HG03103 (cell line): ENCODE measurements around the gene TNNC2.
"Not testable (repeated sequence)": the region's sequence is repeated elsewhere in the genome, so short reads cannot be mapped to it uniquely, and the experiment has no call there.

Source experiments
- ATAC-seq: cut with Tn5 transposase; IDR thresholded peaks from one replicate; pipeline ENCODE4 v1.9.1; 2021; ENCODE audit warnings: low read depth; ENCODE audit not compliant: unreplicated experiment

TNNC2 gene

DNA sequence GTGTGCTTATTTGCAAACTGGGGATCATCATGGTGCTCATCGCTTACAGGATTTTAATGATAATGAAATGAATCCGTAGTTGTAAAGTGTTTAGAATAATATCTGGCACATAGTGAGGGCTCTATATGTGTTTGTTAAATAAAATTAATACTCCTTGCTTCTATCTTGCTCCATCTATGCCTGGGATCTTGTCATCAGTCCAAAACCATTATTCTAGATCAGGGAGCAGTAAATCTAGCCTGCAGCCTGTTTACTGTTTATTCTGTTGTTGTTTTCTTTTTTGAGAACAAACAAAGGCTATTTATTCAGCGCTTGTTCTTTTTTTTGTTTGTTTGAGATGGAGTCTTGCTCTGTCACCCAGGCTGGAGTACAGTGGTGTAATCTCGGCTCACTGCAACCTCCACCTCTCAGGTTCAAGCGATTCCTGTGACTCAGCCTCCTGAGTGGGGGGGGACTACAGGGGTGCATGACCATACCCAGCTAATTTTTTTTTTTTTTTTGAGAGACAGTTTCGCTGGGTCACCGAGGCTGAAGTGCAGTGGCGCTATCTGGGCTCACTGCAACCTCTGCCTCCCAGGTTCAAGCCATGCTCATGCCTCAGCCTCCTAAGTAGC lies 22.0 kb upstream of the TNNC2 start:
- ATAC-seq: no peak

DNA sequence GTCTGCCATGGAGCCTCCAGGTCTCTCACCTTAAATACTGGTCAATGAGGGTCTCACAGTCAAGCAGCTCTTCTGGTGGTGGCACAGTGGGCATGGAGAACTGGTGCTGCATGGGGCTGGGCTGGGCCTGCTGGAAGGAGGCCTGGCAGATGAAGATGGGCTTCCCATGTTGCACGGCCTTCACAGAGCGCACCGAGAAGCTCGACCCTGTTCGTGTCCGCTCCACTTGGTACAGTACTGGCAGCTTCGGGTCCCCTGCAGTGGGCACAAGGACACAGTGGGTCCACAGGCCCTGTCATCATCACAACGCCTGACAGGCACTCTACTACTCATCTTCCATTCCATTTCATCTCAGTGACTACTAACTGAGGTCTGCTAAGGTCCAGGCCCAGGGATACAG lies 21.3 kb upstream of the TNNC2 start:
- ATAC-seq: no peak

DNA sequence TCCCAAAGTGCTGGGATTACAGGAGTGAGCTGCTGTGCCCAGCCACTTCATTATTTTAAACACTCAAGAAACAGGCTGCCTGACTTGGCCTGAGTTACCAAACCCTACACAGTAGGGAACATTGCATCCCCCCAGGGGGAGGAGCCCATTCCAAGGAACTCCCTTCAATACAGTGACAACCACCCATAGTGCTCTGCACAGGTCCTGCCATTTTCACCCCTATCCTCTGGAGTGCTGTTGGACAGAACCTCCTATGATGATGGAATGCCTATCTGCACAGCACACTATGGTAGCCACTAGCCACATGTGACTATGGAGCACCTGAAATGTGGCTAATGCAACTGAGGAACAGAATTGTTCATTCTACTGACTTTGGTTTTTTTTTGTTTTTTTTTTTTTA lies 18.3 kb upstream of the TNNC2 start:
- no peak for ATAC-seq

DNA sequence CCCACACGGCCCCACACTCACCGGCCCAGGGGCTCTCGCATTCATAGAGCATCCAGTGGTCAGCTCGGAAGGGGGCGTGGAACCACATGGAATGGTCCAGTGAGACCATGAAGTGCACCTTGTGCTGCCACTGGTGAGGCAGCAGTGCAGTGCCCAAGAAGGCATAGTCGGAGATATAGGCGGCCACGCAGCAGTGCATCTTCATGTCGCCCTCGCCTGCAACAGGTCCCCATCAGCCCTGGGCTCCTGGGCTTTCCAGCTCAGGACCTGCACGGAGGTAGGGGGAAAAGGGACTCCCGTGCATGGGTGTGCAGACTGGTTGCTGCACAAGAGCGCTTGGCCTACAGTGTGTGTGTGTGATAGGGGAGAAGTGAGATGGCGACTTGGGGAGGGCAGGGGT lies 16.4 kb upstream of the TNNC2 start:
- ATAC-seq: no peak

DNA sequence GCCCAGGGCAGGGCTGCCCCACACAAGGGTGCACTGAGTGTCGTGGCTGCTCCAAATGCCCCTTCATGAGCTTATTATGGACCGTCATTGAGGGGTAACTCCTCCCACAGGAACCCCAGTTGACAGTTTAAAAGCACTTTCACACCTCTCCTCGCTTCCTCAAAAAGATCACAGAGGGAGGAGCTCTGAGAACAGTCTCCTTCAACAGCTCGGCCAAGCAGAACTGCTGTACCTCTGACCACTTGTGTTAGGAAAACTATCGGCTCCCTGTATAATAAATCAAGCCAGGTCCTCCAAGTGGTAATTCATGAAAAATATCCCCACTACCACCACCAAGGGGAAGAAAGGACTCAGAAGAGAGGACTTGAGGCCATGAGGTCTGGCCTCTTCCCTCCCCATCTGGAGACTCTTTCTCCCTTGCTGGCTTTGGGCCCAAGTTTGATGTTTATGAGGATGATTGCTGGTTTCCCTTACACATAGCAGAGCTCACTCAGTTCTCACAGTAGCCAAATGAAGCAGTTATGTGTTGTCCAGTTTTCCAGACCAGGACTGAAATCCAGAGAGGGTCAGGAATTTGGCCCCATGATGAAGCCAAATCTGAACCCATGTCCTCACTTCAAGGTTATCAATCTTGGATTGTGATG lies 15.2 kb upstream of the TNNC2 start:
- ATAC-seq: peak; percentile 92

DNA sequence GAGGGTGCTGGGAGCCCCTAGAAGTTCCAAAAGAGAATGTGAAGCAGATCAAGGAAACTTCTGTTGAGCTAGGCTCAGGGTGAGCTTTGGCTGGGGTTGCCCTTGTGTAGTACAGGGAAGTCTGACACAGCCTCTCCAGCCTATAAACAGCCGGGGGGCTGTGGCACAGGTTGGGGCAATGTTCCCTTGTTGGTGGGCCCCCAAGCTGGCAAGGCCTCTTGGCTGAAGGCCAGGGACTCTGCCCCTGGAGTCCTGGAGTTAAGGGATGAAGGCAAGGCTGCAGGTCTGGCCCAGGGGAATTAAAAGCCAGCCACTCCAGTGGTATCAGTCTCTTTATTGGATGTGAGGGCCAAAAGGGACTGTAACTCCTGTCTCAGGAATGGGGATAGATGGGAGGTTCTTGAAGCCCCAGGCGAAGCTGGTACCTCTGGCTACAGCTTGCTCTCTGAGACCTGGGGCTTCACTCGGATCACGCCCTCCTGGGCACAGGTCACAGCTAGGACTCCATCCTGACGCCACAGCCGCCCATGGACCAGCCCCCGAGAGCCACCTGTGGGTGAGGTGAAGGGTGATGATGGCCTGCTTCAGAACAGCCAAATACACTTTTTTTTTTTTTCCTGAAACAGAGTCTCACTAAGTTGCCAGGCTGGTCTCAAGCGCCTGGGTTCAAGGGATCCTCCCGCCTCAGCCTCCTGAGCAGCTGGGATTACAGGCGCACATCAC lies 14.5 kb upstream of the TNNC2 start:
- ATAC-seq: no peak

DNA sequence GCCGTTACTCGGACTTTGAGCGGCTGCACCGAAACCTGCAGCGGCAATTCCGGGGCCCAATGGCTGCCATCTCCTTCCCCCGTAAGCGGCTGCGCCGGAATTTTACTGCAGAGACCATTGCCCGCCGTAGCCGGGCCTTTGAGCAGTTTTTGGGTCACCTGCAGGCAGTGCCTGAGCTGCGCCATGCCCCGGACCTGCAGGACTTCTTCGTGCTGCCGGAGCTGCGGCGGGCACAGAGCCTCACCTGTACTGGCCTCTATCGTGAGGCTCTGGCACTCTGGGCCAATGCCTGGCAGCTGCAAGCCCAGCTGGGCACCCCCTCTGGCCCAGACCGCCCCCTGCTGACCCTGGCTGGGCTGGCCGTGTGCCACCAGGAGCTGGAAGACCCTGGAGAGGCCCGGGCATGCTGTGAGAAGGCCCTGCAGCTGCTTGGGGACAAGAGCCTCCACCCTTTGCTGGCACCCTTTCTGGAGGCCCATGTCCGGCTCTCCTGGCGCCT lies 13.6 kb upstream of the TNNC2 start:
- no peak for ATAC-seq

DNA sequence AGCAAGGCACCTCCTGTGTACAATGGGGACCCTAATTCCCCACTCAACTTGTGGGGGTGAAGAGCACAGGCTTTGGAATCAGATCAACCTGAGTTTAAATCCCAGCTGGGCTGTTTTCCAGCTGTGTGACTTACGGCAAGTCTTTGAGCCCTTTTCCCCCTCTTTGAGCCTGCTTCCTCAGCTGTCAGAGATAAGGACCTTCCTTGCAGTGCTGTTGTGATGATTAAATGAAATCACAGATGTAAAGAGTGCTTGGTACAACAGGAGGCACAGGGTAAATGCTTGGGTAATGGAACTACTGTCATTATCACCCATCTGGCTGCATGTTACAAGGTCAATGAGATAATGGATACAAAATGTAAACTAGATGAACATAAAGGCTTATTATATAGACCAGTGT lies 9.7 kb upstream of the TNNC2 start:
- ATAC-seq: no peak

DNA sequence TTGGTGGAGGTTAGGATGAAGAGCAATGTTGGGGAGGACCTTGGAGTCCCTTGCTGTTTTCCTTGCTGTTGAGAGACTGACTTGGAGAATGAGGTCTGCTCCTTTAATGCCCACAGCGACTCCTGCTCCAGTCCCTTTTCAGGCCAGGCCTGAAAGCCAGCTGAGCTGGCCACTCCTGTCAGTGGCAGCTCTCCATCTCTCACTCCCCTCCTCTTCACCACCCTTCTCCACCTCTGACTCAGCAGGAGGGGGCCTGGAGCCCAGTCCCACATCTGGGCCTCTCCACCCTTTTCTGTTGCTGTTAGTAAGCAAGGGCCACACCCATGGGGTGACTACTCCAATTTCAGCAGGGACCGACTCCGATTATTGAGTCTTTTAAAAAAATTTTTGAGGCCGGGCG lies 8.7 kb upstream of the TNNC2 start:
- no peak for ATAC-seq

DNA sequence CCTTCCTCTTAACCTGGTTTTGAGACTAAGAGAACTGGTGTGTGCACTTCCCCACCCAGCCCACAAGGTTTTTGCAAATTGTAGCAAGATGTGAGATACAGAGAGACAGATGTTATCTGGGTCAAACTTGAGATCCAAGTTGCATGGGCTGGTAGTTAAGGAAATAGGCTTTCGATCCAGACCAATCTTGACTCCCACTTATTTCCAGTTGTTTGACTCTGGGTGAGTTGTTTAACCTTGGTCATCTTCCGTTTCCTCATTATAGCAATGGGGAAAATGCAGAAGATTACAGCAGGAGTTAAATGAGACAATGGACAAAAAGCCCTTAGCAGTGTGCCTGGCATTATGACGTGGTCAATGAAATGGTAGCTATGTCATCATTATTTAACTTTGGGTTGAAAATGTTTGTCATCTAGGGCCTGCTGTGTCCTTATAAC lies 8.2 kb upstream of the TNNC2 start:
- no peak for ATAC-seq

DNA sequence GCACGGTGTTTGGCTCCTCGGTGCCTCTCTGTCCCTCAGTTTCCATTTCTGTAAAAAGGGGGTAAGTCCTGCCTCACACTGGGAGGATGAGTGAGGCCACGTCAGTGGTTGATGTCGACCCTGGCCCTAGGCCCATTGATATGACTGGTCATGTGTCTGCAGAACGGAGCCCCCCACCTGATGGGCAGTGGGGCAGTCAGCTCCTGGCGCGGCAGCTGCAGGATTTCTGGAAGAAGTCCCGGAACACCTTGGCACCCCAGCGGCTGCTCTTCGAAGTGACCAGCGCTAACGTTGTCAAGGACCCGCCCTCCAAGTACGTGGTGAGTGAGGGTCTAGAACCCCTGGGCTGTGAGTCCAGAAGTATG lies 7.7 kb upstream of the TNNC2 start:
- ATAC-seq: no peak

DNA sequence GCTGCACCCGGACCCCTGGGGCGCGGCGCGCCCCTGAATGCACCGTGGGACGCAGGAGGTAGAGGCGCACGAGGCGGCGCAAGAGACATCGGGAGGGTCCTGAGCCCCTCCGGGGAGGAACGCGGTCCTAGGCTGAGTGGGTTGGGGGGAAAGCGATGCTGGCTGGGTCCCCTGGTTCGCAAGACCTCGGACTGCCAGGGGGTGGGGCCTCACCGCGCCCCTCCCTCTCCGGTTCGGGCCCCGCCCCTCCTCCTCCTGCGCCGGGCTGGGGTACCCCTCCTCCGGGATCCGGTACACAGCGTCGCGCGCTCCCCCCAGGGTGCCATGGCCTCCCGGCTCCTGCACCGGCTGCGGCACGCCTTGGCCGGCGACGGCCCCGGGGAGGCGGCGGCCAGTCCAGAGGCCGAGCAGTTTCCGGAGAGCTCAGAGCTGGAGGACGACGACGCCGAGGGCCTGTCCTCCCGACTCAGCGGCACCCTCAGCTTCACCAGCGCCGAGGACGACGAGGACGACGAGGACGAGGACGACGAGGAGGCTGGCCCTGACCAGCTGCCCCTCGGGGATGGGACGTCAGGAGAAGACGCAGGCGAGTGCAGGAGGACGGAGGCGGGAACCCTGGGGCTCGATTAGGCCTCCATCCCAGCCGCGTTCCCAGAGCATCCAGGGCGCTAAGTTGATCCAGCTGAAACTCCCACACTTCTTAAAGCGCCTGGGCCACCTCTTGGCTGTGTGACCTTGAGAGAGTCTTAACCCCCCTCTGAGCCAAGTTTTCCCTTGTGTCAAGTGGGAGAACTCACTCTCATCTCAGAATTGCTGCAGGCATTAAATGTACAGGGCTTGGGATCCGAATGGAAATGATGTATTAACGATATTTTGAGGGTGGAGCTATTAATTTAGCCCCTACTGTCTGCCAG lies 7.0 kb upstream of the TNNC2 start:
- no peak for ATAC-seq

DNA sequence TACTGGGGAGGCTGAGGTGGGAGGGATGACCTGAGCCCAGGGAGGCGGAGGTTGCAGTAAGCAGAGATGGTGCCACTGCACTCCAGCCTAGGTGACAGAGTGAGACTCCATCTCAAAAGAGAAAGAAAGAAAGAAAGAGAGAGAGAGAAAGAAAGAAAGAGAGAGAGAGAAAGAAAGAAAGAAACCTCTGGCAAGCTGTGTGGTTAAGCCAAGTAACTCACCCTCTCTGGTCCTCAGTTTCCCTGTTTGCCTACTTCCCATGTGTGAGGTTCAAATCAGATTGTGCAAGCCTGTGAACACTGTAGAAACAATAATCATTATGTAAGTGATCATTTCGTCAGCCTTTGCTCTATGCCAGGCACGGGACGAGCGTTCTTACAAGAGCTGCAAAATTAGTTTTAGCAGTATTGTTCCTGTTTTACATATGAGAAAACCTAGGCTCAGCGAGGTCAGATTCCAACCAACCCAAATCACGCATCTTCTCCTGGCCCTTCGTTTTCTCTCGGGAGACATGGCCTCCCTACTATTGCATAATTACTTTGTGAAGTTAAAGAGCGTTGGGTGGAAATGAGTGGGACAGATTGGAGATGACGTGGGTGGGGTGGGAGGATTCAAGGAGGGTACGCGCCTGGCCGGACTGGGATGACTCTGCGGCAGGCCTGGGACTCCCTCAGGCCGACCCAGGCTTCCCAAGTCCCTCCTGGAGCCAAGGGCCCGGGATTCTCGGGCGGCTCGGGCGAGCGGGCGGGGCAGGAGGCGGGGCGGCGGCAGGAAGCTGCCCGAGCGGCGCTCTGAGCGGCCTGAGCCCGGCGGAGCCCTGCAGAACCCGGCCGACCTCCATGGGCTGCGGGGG lies 6.1 kb upstream of the TNNC2 start, which contains the start of gene SNX21:
SNX21 (plus strand) TSS at position 770 of the 853 bp plus-strand sequence. CDS start 121 bp downstream, outside the sequence.
- no peak for ATAC-seq

DNA sequence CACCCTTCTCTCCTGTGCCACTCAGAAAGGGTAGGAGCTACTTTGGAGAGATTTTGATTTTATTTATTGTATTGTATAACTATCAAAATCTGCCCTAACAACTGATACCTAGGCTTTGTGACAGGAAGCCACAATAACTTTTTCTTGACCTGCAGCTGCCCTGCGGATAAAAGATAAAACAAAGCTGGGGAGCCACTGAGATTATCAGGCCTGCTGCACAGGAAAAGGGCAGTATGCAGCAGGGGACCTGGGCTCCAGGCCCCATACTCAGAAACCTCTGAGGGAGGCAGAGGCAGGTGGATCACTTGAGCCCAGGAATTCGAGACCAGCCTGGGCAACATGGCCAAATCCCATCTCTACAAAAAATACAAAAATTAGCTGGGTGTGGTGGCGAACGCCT lies 5.5 kb upstream of the TNNC2 start:
- no peak for ATAC-seq

DNA sequence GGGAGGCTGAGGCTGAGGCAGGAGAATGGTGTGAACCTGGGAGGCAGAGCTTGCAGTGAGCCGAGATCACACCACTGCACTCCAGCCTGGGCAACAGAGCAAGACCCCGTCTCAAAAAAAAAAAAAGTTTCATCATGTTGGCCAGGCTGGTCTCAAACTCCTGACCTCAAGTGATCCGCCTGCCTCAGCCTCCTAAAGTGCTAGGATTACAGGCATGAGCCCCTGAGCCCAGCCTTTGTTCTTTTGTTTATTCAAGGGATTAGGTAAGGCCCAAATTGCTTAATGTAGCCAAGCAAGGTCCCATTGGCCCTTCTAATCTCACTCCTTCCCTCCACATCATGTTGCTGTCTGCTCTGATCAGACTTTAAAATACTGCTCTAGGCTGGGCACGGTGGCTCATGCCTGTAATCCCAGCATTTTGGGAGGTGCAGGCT lies 2.6 kb upstream of the TNNC2 start:
- not testable (repeated sequence) for ATAC-seq

DNA sequence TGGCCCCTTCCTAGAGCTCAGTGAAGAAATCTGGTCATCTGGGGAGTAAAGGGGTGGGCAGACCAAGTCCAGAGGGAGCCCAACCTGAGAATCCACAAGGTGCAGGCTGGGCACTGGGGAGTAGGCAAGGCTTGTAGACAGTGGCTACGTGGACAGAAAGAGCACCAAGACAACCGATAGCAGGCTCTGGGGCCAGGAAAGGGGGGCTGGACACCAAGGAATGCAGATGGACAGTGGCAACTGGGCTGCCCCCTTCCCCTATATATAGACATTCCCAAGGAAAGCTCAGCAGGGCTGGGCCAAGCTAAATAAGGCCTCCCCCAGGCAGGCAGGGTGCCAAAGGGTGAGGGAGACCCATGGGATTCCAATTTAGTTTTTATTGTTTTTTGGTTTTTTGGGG lies 1.5 kb upstream of the TNNC2 start:
- no peak for ATAC-seq

DNA sequence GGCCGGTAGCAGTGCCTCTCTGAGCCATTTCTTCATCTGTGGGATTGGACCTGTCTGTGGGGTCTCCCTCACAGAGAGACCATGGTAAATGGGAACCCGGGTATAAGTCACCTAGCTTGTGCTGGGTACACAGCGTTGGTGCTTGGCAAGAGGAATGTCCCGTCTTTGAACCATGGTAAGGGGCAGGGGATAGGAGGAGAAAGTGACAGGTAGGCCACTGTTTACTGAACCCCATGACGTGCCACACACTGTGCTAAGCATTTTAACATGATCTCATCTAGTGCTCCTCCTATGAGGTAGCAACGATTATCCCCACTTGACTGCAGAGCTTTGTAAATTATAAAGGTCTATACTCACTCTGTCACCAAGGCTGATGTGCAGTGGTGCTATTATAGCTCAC lies 600 bp upstream of the TNNC2 start:
- ATAC-seq: no peak

DNA sequence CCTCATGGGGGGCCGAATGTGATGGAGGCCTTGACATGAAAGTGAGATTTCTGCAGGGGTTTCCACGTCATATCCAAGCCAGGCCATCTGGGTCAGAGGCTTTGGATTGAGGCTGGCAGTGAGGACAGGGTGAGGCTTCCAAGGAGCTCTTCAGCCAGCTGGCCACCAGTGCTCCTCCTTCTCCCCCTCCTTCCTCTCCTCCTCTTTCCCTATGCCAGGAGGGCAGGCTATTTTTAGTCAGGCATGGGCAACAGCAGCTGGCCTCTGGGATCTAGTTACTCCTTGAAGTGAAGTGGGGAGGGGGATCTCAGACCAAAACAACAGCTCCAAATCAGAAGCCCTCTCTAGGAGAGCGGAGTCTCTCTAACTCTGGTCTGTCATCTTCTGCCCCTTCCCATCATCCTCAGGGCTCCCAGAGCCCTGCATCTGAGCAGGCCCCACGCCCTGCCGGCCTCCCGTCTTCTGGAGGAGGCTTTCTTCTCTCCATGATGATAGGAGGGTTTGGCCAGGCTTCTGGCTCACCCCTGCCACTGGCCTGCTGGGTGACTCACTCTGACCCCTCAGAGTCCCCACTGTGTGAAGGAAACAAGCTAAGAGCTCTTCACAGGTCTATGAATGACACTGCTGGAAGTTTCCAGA lies 612 bp downstream of the TNNC2 start:
- ATAC-seq: no peak
